KMS-11 (cell line): ENCODE results near the gene CCN5.

Source experiments
- H2AFZ ChIP-seq: fragments of 200-600 bp; sonication (generic); 2 replicates; pipeline ENCODE4 v1.6.1; 2016; ENCODE audit warnings: antibody characterized with exemption, mixed run types, low read depth
- H3K27ac ChIP-seq: fragments of 200-600 bp; sonication (generic); 2 replicates; pipeline ENCODE4 v1.6.1; 2016; ENCODE audit warnings: mild to moderate bottlenecking, mixed run types
- H3K27me3 ChIP-seq: fragments of 200-600 bp; sonication (generic); 2 replicates; pipeline ENCODE4 v1.6.1; 2017; ENCODE audit warnings: mild to moderate bottlenecking, low read depth, mixed run types, moderate library complexity; ENCODE audit not compliant: insufficient read depth
- H3K36me3 ChIP-seq: fragments of 200-600 bp; sonication (generic); 2 replicates; pipeline ENCODE4 v1.6.1; 2017; ENCODE audit warnings: mild to moderate bottlenecking, mixed run types; ENCODE audit not compliant: insufficient read depth
- H3K4me1 ChIP-seq: fragments of 200-600 bp; sonication (generic); 2 replicates; pipeline ENCODE4 v1.6.1; 2016; ENCODE audit warnings: mild to moderate bottlenecking, low read depth, mixed run types; ENCODE audit not compliant: poor library complexity, severe bottlenecking
- H3K4me2 ChIP-seq: fragments of 200-600 bp; sonication (generic); 2 replicates; pipeline ENCODE4 v1.7.0; 2016; ENCODE audit warnings: mild to moderate bottlenecking, mixed run types
- H3K4me3 ChIP-seq: fragments of 200-600 bp; sonication (generic); IDR thresholded peaks from 2 replicates; pipeline ENCODE4 v1.6.1; 2017; ENCODE audit warnings: low read depth, low read length, mixed read lengths; ENCODE audit not compliant: insufficient read depth
- H3K79me2 ChIP-seq: fragments of 200-600 bp; sonication (generic); 2 replicates; pipeline ENCODE4 v1.6.1; 2016; ENCODE audit warnings: low read depth, mixed run types; ENCODE audit not compliant: insufficient read depth
- H3K9ac ChIP-seq: fragments of 200-600 bp; sonication (generic); 2 replicates; pipeline ENCODE4 v1.6.1; 2016; ENCODE audit warnings: mild to moderate bottlenecking, mixed run types
- H4K20me1 ChIP-seq: fragments of 200-600 bp; sonication (generic); 2 replicates; pipeline ENCODE4 v1.6.1; 2016; ENCODE audit warnings: mild to moderate bottlenecking, mixed run types; ENCODE audit not compliant: insufficient read depth
- TF ChIP-seq, protein P1 (sequence below): fragments of 200-600 bp; sonication (generic); conservative IDR thresholded peaks from 2 replicates; pipeline ENCODE4 v1.6.1; 2017; ENCODE audit warnings: low read depth, mild to moderate bottlenecking, antibody characterized with exemption, low read length, moderate library complexity, mixed read lengths

Gene CCN5

DNA sequence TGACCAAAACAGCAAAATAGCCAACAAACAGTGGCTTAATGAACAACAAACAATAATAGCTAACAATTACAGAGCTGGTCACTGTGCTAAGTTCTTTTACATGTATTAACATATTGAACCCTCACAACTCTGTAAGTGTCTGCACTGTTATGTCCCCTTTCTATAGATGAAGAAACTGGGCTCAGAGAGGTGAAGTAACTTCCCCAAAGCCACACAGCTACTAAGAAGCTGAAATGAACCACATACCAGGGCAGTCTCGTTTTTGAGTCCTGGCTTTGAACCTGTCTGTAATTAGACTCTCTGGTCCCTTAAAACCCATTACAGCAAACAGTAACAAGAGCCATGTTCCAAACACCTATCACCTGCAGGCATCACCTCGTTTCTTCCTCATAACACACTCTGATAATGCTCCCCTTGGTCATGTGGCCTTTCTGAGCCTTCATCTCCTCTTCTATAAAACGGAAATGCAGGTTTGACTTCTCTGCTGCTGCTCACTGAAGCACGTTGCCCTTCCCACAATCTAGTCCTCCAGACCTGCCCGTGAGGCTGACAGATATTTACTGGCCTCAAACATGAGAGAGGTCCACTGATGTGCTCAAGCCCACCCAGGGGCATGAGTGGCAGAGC, 53.8 kb downstream of the CCN5 start:
- no peak overlapping the region for H3K4me2 ChIP-seq
- H3K36me3 ChIP-seq, result no peaks in the 10 kb centered on the region
- TF ChIP-seq, protein P1, sequence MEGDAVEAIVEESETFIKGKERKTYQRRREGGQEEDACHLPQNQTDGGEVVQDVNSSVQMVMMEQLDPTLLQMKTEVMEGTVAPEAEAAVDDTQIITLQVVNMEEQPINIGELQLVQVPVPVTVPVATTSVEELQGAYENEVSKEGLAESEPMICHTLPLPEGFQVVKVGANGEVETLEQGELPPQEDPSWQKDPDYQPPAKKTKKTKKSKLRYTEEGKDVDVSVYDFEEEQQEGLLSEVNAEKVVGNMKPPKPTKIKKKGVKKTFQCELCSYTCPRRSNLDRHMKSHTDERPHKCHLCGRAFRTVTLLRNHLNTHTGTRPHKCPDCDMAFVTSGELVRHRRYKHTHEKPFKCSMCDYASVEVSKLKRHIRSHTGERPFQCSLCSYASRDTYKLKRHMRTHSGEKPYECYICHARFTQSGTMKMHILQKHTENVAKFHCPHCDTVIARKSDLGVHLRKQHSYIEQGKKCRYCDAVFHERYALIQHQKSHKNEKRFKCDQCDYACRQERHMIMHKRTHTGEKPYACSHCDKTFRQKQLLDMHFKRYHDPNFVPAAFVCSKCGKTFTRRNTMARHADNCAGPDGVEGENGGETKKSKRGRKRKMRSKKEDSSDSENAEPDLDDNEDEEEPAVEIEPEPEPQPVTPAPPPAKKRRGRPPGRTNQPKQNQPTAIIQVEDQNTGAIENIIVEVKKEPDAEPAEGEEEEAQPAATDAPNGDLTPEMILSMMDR, result no peak
- H3K4me1 ChIP-seq, result no peaks in the 10 kb centered on the region
- H3K79me2 ChIP-seq, result no peaks in the 10 kb centered on the region
- H3K27ac ChIP-seq, result no peak overlapping the region
- H2AFZ ChIP-seq, result no peak overlapping the region
- H4K20me1 ChIP-seq, result no peaks in the 10 kb centered on the region
- H3K4me3 ChIP-seq, result no peak overlapping the region
- peaks cover 97% of the 10 kb centered on the region for H3K27me3 ChIP-seq
- H3K9ac ChIP-seq, result no peak overlapping the region

DNA sequence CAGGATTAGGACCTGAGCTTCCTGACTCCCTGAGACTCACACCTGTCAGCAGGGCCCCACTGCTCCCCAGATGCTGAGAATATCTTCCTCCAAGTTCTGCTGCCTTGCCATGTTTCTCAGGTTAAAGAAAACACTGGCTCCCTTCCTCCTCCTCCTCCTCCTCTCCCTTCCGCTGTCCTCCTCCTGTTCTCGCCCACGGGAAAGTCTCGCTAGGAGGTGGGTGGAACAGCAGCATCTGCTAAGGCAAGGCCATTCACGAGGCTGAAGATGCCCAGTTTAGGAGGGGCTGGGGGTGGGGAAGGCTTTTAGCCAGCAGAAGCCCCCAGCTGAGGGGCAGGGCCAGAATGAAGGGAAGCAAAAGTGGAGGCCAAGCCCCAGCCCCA, 54.3 kb downstream of the CCN5 start:
- Histone ChIP-seq H3K79me2 (no peaks in the 10 kb centered on the region), H3K4me2 (no peak overlapping the region), H3K27ac (no peak overlapping the region), H3K27me3 (peaks cover 97% of the 10 kb centered on the region), H3K9ac (no peak overlapping the region), H3K36me3 (no peaks in the 10 kb centered on the region), H4K20me1 (no peaks in the 10 kb centered on the region), H3K4me3 (no peak overlapping the region), H3K4me1 (no peaks in the 10 kb centered on the region), H2AFZ (no peak overlapping the region)
- TF ChIP-seq, protein P1, result no peak

DNA sequence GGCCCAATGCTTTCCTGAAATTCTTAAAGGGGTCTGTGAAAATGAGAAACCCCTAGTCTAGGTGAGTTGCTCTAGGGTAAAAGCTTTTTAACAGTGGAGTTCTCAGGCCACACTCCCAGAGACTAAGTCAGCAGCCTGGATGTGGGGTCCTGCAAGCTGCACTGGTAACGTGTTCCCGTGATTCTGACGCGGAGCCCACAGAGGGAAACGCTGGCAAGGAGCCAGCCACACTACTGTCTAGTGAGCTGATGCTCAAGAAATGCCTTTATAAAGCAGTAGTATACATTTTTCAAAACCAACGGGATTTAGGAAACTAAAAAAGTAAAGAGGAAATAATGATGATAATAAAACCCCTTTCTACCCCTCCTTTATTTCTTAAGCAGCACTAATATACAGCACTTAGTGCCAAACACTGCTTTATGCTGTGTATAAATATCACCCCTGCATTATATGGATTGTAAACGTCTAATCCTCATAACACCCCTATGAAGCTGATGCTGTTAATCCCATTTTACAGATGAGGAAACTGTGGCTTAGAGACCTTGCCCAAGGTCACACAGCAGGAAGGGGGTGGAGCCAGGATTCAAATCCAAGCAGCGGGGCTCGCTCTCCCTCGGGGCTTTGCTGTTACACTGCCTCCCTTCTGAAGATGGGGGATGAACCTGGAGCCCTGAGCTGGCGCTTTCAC, 55.5 kb downstream of the CCN5 start:
- Histone ChIP-seq H3K9ac (no peak overlapping the region), H3K27me3 (peaks cover 97% of the 10 kb centered on the region), H3K4me2 (no peak overlapping the region), H3K79me2 (no peaks in the 10 kb centered on the region), H4K20me1 (no peaks in the 10 kb centered on the region), H3K4me1 (no peaks in the 10 kb centered on the region), H2AFZ (no peak overlapping the region), H3K4me3 (no peak overlapping the region), H3K27ac (no peak overlapping the region), H3K36me3 (no peaks in the 10 kb centered on the region)
- TF ChIP-seq, protein P1, result no peak

DNA sequence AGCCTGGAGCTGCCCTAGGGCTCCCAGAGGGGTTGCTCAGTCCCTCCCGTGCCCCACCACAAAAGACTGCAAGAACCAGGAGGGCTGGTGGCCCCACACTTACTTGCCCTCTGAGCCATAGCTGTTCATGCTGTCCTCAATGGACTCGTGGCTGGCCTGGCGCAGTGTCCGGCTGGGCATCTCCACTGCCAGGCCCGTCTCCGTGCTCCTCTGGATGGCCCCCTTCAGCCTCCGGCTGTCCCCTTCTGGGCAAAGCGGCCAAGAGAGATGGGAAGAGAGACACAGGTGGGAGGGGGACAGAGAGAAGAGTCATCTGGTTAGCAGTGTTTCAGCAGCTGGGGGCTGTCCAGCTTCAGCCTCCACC, 56.0 kb downstream of the CCN5 start:
- Histone ChIP-seq H3K9ac (no peak overlapping the region), H3K27ac (no peak overlapping the region), H3K4me1 (no peaks in the 10 kb centered on the region), H3K36me3 (no peaks in the 10 kb centered on the region), H3K4me2 (no peak overlapping the region), H4K20me1 (no peaks in the 10 kb centered on the region), H3K4me3 (no peak overlapping the region), H3K79me2 (no peaks in the 10 kb centered on the region), H3K27me3 (peaks cover 97% of the 10 kb centered on the region), H2AFZ (no peak overlapping the region)
- TF ChIP-seq, protein P1, result no peak
